ENCODE data around the gene KLHL26. TPM values are rescaled to one million over a fixed set of nuclear protein-coding genes. Genes with fewer than 3 reads are reported as not detected.
A peak's percentile ranks its signal among the peaks of the same experiment; 100 is the strongest.

KLHL26 gene
- total and polyA plus RNA-seq, 5 donors from 2014 or later, result 1.8 to 16.7 (median 3.2) TPM

GRCh38 chr19:18612051-18612771 is 24.6 kb upstream of the KLHL26 start:
- Mint-ChIP-seq H3K27ac (no peak overlapping the region), H3K4me3 (peak overlapping the region; percentile 38 to 82 (median 65)), H3K27me3 (peaks cover 82% of the 10 kb centered on the region), H3K9me3 (peaks cover 0 to 2% (median 0%) of the 10 kb centered on the region in 7 donors), H3K4me1 (peaks cover 0 to 26% (median 4%) of the 10 kb centered on the region in 4 donors), H3K36me3 (peaks cover 3% of the 10 kb centered on the region)
- H3K4me3 ChIP-seq (ENCODE audit: low read depth, low read length), result peak overlapping the region; percentile 26
- peaks cover 37% of the 10 kb centered on the region for H3K4me1 ChIP-seq (ENCODE audit: control insufficient read depth, insufficient read depth, low read length, poor library complexity, severe bottlenecking)
- DNase-seq, result no peak
- no peaks in the 10 kb centered on the region for H3K9me3 ChIP-seq (ENCODE audit: control insufficient read depth in 2 of 2, low read length in 2 of 2)
- no peaks in the 10 kb centered on the region for H3K36me3 ChIP-seq (ENCODE audit: control insufficient read depth, insufficient read depth, low read length)
- peaks cover 24% of the 10 kb centered on the region for H3K27me3 ChIP-seq (ENCODE audit: control insufficient read depth, insufficient read depth, low read length)
- no peak for ATAC-seq (ENCODE audit: low read depth in 2 of 2)
- H3K27ac ChIP-seq (ENCODE audit: insufficient read depth, low read length, poor library complexity, severe bottlenecking), result no peak overlapping the region

- H3K27ac Mint-ChIP-seq, result no peak within 1 kb of the TSS
- Histone ChIP-seq H3K9me3 (ENCODE audit: control insufficient read depth in 2 of 2, low read length in 2 of 2) (no peaks in the 10 kb centered on the region), H3K4me3 (ENCODE audit: low read depth, low read length) (peak within 1 kb of the TSS; percentile 26), H3K4me1 (ENCODE audit: control insufficient read depth, insufficient read depth, low read length, poor library complexity, severe bottlenecking) (peaks cover 33% of the 10 kb centered on the region), H3K36me3 (ENCODE audit: control insufficient read depth, insufficient read depth, low read length) (no peaks in the 10 kb centered on the region), H3K27me3 (ENCODE audit: control insufficient read depth, insufficient read depth, low read length) (peaks cover 24% of the 10 kb centered on the region), H3K27ac (ENCODE audit: insufficient read depth, low read length, poor library complexity, severe bottlenecking) (no peak within 1 kb of the TSS)
- H3K4me3 Mint-ChIP-seq, result peak within 1 kb of the TSS; percentile 68 to 84 (median 79)
- ATAC-seq (ENCODE audit: low read depth in 2 of 2) (peak in 1 of 2 donors; percentile 40), DNase-seq (peak in 2 of 3 donors; percentile 42 to 53)
- peaks cover 0 to 2% (median 0%) of the 10 kb centered on the region in 7 donors for H3K9me3 Mint-ChIP-seq
- H3K27me3 Mint-ChIP-seq, result peaks cover 81% of the 10 kb centered on the region
- peaks cover 0 to 24% (median 4%) of the 10 kb centered on the region in 4 donors for H3K4me1 Mint-ChIP-seq
- peaks cover 3% of the 10 kb centered on the region for H3K36me3 Mint-ChIP-seq
Observed at GRCh38 chr19:18612772-18613588, 23.8 kb upstream of the KLHL26 start, which contains the start of gene TMEM59L. Gene TMEM59L, plus strand, starts transcription at chr19:18612870. Its CDS starts 89 bp downstream, at chr19:18612959.

- ATAC-seq (ENCODE audit: low read depth in 2 of 2) (no peak), DNase-seq (no peak)
- Mint-ChIP-seq H3K27me3 (peaks cover 78% of the 10 kb centered on the region), H3K27ac (no peak overlapping the region), H3K36me3 (peaks cover 3% of the 10 kb centered on the region), H3K4me3 (peak overlapping the region; percentile 67 to 88 (median 74)), H3K9me3 (peaks cover 0 to 1% (median 0%) of the 10 kb centered on the region in 7 donors), H3K4me1 (peaks cover 0 to 24% (median 4%) of the 10 kb centered on the region in 4 donors)
- Histone ChIP-seq H3K4me3 (ENCODE audit: low read depth, low read length) (no peak overlapping the region), H3K9me3 (ENCODE audit: control insufficient read depth in 2 of 2, low read length in 2 of 2) (no peaks in the 10 kb centered on the region), H3K27me3 (ENCODE audit: control insufficient read depth, insufficient read depth, low read length) (peaks cover 22% of the 10 kb centered on the region), H3K27ac (ENCODE audit: insufficient read depth, low read length, poor library complexity, severe bottlenecking) (no peak overlapping the region), H3K36me3 (ENCODE audit: control insufficient read depth, insufficient read depth, low read length) (no peaks in the 10 kb centered on the region), H3K4me1 (ENCODE audit: control insufficient read depth, insufficient read depth, low read length, poor library complexity, severe bottlenecking) (peaks cover 33% of the 10 kb centered on the region)
Observed at GRCh38 chr19:18613589-18614234, 23.1 kb upstream of the KLHL26 start.

- peaks cover 0 to 1% (median 0%) of the 10 kb centered on the region in 7 donors for H3K9me3 Mint-ChIP-seq
- no peaks in the 10 kb centered on the region for H3K36me3 ChIP-seq (ENCODE audit: control insufficient read depth, insufficient read depth, low read length)
- H3K27ac ChIP-seq (ENCODE audit: insufficient read depth, low read length, poor library complexity, severe bottlenecking), result no peak overlapping the region
- ATAC-seq (ENCODE audit: low read depth in 2 of 2) (no peak), DNase-seq (no peak)
- no peak overlapping the region for H3K27ac Mint-ChIP-seq
- H3K36me3 Mint-ChIP-seq, result no peaks in the 10 kb centered on the region
- H3K4me1 Mint-ChIP-seq, result peaks cover 0 to 22% (median 4%) of the 10 kb centered on the region in 4 donors
- peaks cover 27% of the 10 kb centered on the region for H3K4me1 ChIP-seq (ENCODE audit: control insufficient read depth, insufficient read depth, low read length, poor library complexity, severe bottlenecking)
- H3K27me3 ChIP-seq (ENCODE audit: control insufficient read depth, insufficient read depth, low read length), result peaks cover 10% of the 10 kb centered on the region
- no peak overlapping the region for H3K4me3 Mint-ChIP-seq
- no peaks in the 10 kb centered on the region for H3K9me3 ChIP-seq (ENCODE audit: control insufficient read depth in 2 of 2, low read length in 2 of 2)
- peaks cover 62% of the 10 kb centered on the region for H3K27me3 Mint-ChIP-seq
- H3K4me3 ChIP-seq (ENCODE audit: low read depth, low read length), result no peak overlapping the region
Observed at GRCh38 chr19:18616023-18616422, 20.8 kb upstream of the KLHL26 start.

- ATAC-seq (ENCODE audit: low read depth in 2 of 2) (no peak), DNase-seq (no peak)
- Histone ChIP-seq H3K9me3 (ENCODE audit: control insufficient read depth in 2 of 2, low read length in 2 of 2) (no peaks in the 10 kb centered on the region), H3K27me3 (ENCODE audit: control insufficient read depth, insufficient read depth, low read length) (peaks cover 6% of the 10 kb centered on the region), H3K4me3 (ENCODE audit: low read depth, low read length) (no peak overlapping the region), H3K36me3 (ENCODE audit: control insufficient read depth, insufficient read depth, low read length) (no peaks in the 10 kb centered on the region), H3K27ac (ENCODE audit: insufficient read depth, low read length, poor library complexity, severe bottlenecking) (no peak overlapping the region), H3K4me1 (ENCODE audit: control insufficient read depth, insufficient read depth, low read length, poor library complexity, severe bottlenecking) (peaks cover 13% of the 10 kb centered on the region)
- H3K4me3 Mint-ChIP-seq, result no peak overlapping the region
- peaks cover 0 to 1% (median 0%) of the 10 kb centered on the region in 7 donors for H3K9me3 Mint-ChIP-seq
- H3K36me3 Mint-ChIP-seq, result no peaks in the 10 kb centered on the region
- peaks cover 53% of the 10 kb centered on the region for H3K27me3 Mint-ChIP-seq
- H3K27ac Mint-ChIP-seq, result no peak overlapping the region
- peaks cover 0 to 11% (median 0%) of the 10 kb centered on the region in 4 donors for H3K4me1 Mint-ChIP-seq
Observed at GRCh38 chr19:18617562-18617961, 19.3 kb upstream of the KLHL26 start.

- H3K27me3 ChIP-seq (ENCODE audit: control insufficient read depth, insufficient read depth, low read length), result peaks cover 4% of the 10 kb centered on the region
- DNase-seq (no peak), ATAC-seq (ENCODE audit: low read depth in 2 of 2) (no peak)
- Mint-ChIP-seq H3K27me3 (peaks cover 53% of the 10 kb centered on the region), H3K36me3 (no peaks in the 10 kb centered on the region), H3K4me3 (no peak overlapping the region), H3K9me3 (peaks cover 0 to 1% (median 0%) of the 10 kb centered on the region in 7 donors), H3K4me1 (peaks cover 0 to 8% (median 0%) of the 10 kb centered on the region in 4 donors), H3K27ac (no peak overlapping the region)
- no peak overlapping the region for H3K4me3 ChIP-seq (ENCODE audit: low read depth, low read length)
- H3K9me3 ChIP-seq (ENCODE audit: control insufficient read depth in 2 of 2, low read length in 2 of 2), result no peaks in the 10 kb centered on the region
- H3K4me1 ChIP-seq (ENCODE audit: control insufficient read depth, insufficient read depth, low read length, poor library complexity, severe bottlenecking), result peaks cover 6% of the 10 kb centered on the region
- H3K36me3 ChIP-seq (ENCODE audit: control insufficient read depth, insufficient read depth, low read length), result no peaks in the 10 kb centered on the region
- no peak overlapping the region for H3K27ac ChIP-seq (ENCODE audit: insufficient read depth, low read length, poor library complexity, severe bottlenecking)
Observed at GRCh38 chr19:18618236-18618635, 18.6 kb upstream of the KLHL26 start.

GRCh38 chr19:18620311-18620710 is 16.5 kb upstream of the KLHL26 start:
- Mint-ChIP-seq H3K9me3 (peaks cover 0 to 1% (median 0%) of the 10 kb centered on the region in 7 donors), H3K4me1 (no peaks in the 10 kb centered on the region), H3K36me3 (no peaks in the 10 kb centered on the region), H3K27ac (no peak overlapping the region), H3K27me3 (peaks cover 39% of the 10 kb centered on the region), H3K4me3 (peak overlapping the region in 1 of 4 donors; percentile 61)
- H3K36me3 ChIP-seq (ENCODE audit: control insufficient read depth, insufficient read depth, low read length), result no peaks in the 10 kb centered on the region
- ATAC-seq (ENCODE audit: low read depth in 2 of 2), result no peak
- H3K9me3 ChIP-seq (ENCODE audit: control insufficient read depth in 2 of 2, low read length in 2 of 2), result no peaks in the 10 kb centered on the region
- no peak overlapping the region for H3K27ac ChIP-seq (ENCODE audit: insufficient read depth, low read length, poor library complexity, severe bottlenecking)
- peaks cover 2% of the 10 kb centered on the region for H3K27me3 ChIP-seq (ENCODE audit: control insufficient read depth, insufficient read depth, low read length)
- no peak for DNase-seq
- H3K4me1 ChIP-seq (ENCODE audit: control insufficient read depth, insufficient read depth, low read length, poor library complexity, severe bottlenecking), result no peaks in the 10 kb centered on the region
- H3K4me3 ChIP-seq (ENCODE audit: low read depth, low read length), result no peak overlapping the region

Data from CD4-positive, CD25-positive, alpha-beta regulatory T cell (primary cell).